GM23338 (cell line): Measurements from ENCODE around the gene CAMP. TPM values are rescaled to one million over a fixed set of nuclear protein-coding genes. Genes with fewer than 3 reads are reported as not detected.
A peak's percentile ranks its signal among the peaks of the same experiment; 100 is the strongest.

Experiments
- ATAC-seq: fragments of 200-7000 bp; cut with Tn5 transposase; 3 replicates; pipeline ENCODE4 v1.9.1; 2020
- DNase-seq: peaks from one replicate; pipeline ENCODE4 v3.0.0-alpha.2; 2015; ENCODE audit warnings: low spot score
- H2AFZ ChIP-seq: fragments of 200-600 bp; sonication (generic); 2 replicates; pipeline ENCODE4 v1.8.0; 2016; ENCODE audit warnings: antibody characterized with exemption, mild to moderate bottlenecking, moderate library complexity
- H3F3A ChIP-seq: fragments of 200-600 bp; sonication (generic); replicated peaks from 2 replicates; pipeline ENCODE4 v1.8.0; 2017; ENCODE audit warnings: antibody characterized with exemption, mixed run types, low read depth
- H3K27ac ChIP-seq: fragments of 200-600 bp; sonication (generic); 2 replicates; pipeline ENCODE4 v1.6.1; 2016; ENCODE audit warnings: low read depth
- H3K27me3 ChIP-seq: fragments of 200-600 bp; sonication (generic); 2 replicates; pipeline ENCODE4 v1.8.0; 2016; ENCODE audit warnings: mild to moderate bottlenecking, mixed run types, moderate library complexity; ENCODE audit not compliant: insufficient read depth
- H3K36me3 ChIP-seq: fragments of 200-600 bp; sonication (generic); 2 replicates; pipeline ENCODE4 v1.8.0; 2016; ENCODE audit warnings: mild to moderate bottlenecking; ENCODE audit not compliant: insufficient read depth
- H3K4me1 ChIP-seq: fragments of 200-600 bp; sonication (generic); 2 replicates; pipeline ENCODE4 v1.8.0; 2016; ENCODE audit warnings: mild to moderate bottlenecking, moderate library complexity; ENCODE audit not compliant: insufficient read depth
- H3K4me2 ChIP-seq: fragments of 200-600 bp; sonication (generic); 2 replicates; pipeline ENCODE4 v1.7.1; 2017; ENCODE audit warnings: mixed run types
- H3K4me3 ChIP-seq: fragments of 200-600 bp; sonication (generic); 2 replicates; pipeline ENCODE4 v1.6.1; 2016; ENCODE audit warnings: mixed run types
- H3K79me2 ChIP-seq: fragments of 200-600 bp; sonication (generic); replicated peaks from 2 replicates; pipeline ENCODE4 v1.8.0; 2017; ENCODE audit warnings: mild to moderate bottlenecking; ENCODE audit not compliant: insufficient read depth
- H3K9me2 ChIP-seq: fragments of 200-600 bp; sonication (generic); 2 replicates; pipeline ENCODE4 v1.8.0; 2017; ENCODE audit not compliant: insufficient read depth
- H4K20me1 ChIP-seq: fragments of 200-600 bp; sonication (generic); replicated peaks from 2 replicates; pipeline ENCODE4 v1.8.0; 2017; ENCODE audit warnings: mild to moderate bottlenecking; ENCODE audit not compliant: insufficient read depth
- H3K27ac Mint-ChIP-seq: 2 replicates; pipeline ENCODE4 v1.8.0; 2020; ENCODE audit warnings: inconsistent platforms, mild to moderate bottlenecking, moderate library complexity, mixed read lengths
- H3K27me3 Mint-ChIP-seq: 3 replicates; pipeline ENCODE4 v1.8.0; 2022; ENCODE audit warnings: low read depth, mild to moderate bottlenecking, moderate library complexity, mixed read lengths, inconsistent platforms; ENCODE audit not compliant: insufficient read depth, poor library complexity
- H3K36me3 Mint-ChIP-seq: 3 replicates; pipeline ENCODE4 v1.8.0; 2021; ENCODE audit warnings: low read depth, mild to moderate bottlenecking, inconsistent platforms, moderate library complexity, mixed read lengths
- H3K4me1 Mint-ChIP-seq: 3 replicates; pipeline ENCODE4 v1.8.0; 2020; ENCODE audit warnings: mild to moderate bottlenecking, inconsistent platforms, mixed read lengths
- H3K4me3 Mint-ChIP-seq: 3 replicates; pipeline ENCODE4 v1.8.0; 2021; ENCODE audit warnings: moderate library complexity, mild to moderate bottlenecking, inconsistent platforms, mixed read lengths
- H3K9me3 Mint-ChIP-seq: 3 replicates; pipeline ENCODE4 v1.8.0; 2020; ENCODE audit warnings: moderate library complexity, mild to moderate bottlenecking, inconsistent platforms, mixed read lengths
- EZH2 ChIP-seq: fragments of 200-600 bp; sonication (generic); IDR thresholded peaks from one replicate; pipeline ENCODE4 v1.8.0; 2017; ENCODE audit warnings: antibody characterized with exemption, mild to moderate bottlenecking, low read depth; ENCODE audit not compliant: unreplicated experiment
- EZH2phosphoT487 ChIP-seq: fragments of 200-600 bp; sonication (generic); IDR thresholded peaks from one replicate; pipeline ENCODE4 v1.8.1; 2018; ENCODE audit warnings: antibody characterized with exemption; ENCODE audit not compliant: unreplicated experiment
- JUNB ChIP-seq: IDR thresholded peaks from one replicate; pipeline ENCODE4 v1.6.1; 2016; ENCODE audit warnings: antibody characterized with exemption; ENCODE audit not compliant: unreplicated experiment
- NANOG ChIP-seq: IDR thresholded peaks from 2 replicates; pipeline ENCODE4 v1.6.1; 2016; ENCODE audit warnings: antibody characterized with exemption, borderline replicate concordance
- POLR2AphosphoS5 ChIP-seq: IDR thresholded peaks from 2 replicates; pipeline ENCODE4 v1.6.1; 2016; ENCODE audit warnings: antibody characterized with exemption, low read depth
- STAT1 ChIP-seq: IDR thresholded peaks from one replicate; pipeline ENCODE4 v1.6.1; 2016; ENCODE audit warnings: antibody characterized with exemption; ENCODE audit not compliant: unreplicated experiment
- ZNF114 ChIP-seq: fragments of 250-450 bp; sonication (Bioruptor Pico); IDR thresholded peaks from 2 replicates; pipeline ENCODE4 v1.5.0; 2020; ENCODE audit warnings: mild to moderate bottlenecking, moderate library complexity
- ZNF331 ChIP-seq: fragments of 250-450 bp; sonication (Bioruptor Pico); IDR thresholded peaks from 2 replicates; pipeline ENCODE4 v1.5.0; 2020; ENCODE audit warnings: low read depth, mild to moderate bottlenecking, moderate library complexity
- polyA plus RNA-seq: library from polyadenylated mRNA; unstranded; fragments of >200 nt; fragmentation: Nextera tagmentation; extraction: Ambion mirVana; gene quantifications from 2 replicates; pipeline ENCODE4 v1.2.1, GENCODE V29; 2016
- total RNA-seq: library from RNA; depleted of rRNA; stranded (reverse); fragments of >200 nt; shearing (Covaris generic); gene quantifications from 2 replicates; pipeline ENCODE4 v1.2.3, GENCODE V29; 2014
- TF ChIP-seq, protein P1 (sequence below): fragments of 250-450 bp; sonication (Bioruptor Pico); IDR thresholded peaks from 2 replicates; pipeline ENCODE4 v1.5.0; 2020; ENCODE audit warnings: mild to moderate bottlenecking, moderate library complexity
- TF ChIP-seq, protein P2 (sequence below): IDR thresholded peaks from 2 replicates; pipeline ENCODE4 v1.6.1; 2016; ENCODE audit warnings: antibody characterized with exemption
- TF ChIP-seq, protein P3 (sequence below), 2 experiments: fragments of 200-600 bp in 1 of 2; sonication (generic) in 1 of 2; conservative IDR thresholded peaks; 2 replicates each; pipeline versions ENCODE4 v1.5.1 to v1.6.1; 2016 to 2017; ENCODE audit warnings: antibody characterized with exemption in 2 of 2, low read depth in 2 of 2, mild to moderate bottlenecking in 2 of 2, moderate library complexity in 1 of 2

CAMP gene
- total and polyA plus RNA-seq, 2 experiments from 2014 or later, result not detected

DNA sequence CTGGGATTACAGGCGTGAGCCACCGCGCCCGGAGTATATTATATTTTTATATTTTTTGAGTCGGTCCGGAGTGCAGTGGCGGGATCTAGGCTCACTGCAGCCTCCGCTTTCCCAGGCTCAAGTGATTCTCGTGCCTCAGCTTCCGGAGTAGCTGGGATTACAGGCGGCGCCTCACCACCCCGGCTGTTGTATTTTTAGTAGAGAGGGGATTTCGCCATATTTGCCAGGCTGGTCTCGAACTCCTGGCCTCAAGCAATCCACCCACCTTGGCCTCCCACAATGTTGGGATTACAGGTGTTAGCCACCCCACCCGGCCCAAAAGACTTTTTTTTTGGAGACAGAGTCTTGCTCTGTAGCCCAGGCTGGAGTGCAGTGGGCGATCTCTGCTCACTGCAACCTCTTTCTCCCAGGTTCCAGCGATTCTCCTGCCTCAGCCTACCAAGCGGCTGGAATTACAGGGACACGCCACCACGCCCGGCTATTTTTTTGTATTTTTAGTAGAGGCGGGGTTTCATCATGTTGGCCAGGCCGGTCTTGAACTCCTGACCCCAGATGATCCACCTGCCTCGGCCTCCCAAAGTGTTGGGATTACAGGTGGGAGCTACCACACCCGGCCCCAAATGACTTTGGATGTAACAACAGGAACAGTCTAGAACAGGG lies 18.6 kb downstream of the CAMP start (continued):
- TF ChIP-seq, protein P1, sequence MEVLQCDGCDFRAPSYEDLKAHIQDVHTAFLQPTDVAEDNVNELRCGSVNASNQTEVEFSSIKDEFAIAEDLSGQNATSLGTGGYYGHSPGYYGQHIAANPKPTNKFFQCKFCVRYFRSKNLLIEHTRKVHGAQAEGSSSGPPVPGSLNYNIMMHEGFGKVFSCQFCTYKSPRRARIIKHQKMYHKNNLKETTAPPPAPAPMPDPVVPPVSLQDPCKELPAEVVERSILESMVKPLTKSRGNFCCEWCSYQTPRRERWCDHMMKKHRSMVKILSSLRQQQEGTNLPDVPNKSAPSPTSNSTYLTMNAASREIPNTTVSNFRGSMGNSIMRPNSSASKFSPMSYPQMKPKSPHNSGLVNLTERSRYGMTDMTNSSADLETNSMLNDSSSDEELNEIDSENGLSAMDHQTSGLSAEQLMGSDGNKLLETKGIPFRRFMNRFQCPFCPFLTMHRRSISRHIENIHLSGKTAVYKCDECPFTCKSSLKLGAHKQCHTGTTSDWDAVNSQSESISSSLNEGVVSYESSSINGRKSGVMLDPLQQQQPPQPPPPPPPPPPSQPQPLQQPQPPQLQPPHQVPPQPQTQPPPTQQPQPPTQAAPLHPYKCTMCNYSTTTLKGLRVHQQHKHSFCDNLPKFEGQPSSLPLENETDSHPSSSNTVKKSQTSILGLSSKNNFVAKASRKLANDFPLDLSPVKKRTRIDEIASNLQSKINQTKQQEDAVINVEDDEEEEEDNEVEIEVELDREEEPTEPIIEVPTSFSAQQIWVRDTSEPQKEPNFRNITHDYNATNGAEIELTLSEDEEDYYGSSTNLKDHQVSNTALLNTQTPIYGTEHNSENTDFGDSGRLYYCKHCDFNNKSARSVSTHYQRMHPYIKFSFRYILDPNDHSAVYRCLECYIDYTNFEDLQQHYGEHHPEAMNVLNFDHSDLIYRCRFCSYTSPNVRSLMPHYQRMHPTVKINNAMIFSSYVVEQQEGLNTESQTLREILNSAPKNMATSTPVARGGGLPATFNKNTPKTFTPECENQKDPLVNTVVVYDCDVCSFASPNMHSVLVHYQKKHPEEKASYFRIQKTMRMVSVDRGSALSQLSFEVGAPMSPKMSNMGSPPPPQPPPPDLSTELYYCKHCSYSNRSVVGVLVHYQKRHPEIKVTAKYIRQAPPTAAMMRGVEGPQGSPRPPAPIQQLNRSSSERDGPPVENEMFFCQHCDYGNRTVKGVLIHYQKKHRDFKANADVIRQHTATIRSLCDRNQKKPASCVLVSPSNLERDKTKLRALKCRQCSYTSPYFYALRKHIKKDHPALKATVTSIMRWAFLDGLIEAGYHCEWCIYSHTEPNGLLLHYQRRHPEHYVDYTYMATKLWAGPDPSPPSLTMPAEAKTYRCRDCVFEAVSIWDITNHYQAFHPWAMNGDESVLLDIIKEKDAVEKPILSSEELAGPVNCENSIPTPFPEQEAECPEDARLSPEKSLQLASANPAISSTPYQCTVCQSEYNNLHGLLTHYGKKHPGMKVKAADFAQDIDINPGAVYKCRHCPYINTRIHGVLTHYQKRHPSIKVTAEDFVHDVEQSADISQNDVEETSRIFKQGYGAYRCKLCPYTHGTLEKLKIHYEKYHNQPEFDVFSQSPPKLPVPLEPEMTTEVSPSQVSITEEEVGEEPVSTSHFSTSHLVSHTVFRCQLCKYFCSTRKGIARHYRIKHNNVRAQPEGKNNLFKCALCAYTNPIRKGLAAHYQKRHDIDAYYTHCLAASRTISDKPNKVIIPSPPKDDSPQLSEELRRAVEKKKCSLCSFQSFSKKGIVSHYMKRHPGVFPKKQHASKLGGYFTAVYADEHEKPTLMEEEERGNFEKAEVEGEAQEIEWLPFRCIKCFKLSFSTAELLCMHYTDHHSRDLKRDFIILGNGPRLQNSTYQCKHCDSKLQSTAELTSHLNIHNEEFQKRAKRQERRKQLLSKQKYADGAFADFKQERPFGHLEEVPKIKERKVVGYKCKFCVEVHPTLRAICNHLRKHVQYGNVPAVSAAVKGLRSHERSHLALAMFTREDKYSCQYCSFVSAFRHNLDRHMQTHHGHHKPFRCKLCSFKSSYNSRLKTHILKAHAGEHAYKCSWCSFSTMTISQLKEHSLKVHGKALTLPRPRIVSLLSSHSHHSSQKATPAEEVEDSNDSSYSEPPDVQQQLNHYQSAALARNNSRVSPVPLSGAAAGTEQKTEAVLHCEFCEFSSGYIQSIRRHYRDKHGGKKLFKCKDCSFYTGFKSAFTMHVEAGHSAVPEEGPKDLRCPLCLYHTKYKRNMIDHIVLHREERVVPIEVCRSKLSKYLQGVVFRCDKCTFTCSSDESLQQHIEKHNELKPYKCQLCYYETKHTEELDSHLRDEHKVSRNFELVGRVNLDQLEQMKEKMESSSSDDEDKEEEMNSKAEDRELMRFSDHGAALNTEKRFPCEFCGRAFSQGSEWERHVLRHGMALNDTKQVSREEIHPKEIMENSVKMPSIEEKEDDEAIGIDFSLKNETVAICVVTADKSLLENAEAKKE (CRISPR knock-in tag), result no peak
- TF ChIP-seq EZH2phosphoT487, result no peak
- TF ChIP-seq EZH2, result no peak
- TF ChIP-seq JUNB, result no peak
- TF ChIP-seq, protein P2, sequence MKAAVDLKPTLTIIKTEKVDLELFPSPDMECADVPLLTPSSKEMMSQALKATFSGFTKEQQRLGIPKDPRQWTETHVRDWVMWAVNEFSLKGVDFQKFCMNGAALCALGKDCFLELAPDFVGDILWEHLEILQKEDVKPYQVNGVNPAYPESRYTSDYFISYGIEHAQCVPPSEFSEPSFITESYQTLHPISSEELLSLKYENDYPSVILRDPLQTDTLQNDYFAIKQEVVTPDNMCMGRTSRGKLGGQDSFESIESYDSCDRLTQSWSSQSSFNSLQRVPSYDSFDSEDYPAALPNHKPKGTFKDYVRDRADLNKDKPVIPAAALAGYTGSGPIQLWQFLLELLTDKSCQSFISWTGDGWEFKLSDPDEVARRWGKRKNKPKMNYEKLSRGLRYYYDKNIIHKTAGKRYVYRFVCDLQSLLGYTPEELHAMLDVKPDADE, result no peak
- TF ChIP-seq NANOG, result no peak

DNA sequence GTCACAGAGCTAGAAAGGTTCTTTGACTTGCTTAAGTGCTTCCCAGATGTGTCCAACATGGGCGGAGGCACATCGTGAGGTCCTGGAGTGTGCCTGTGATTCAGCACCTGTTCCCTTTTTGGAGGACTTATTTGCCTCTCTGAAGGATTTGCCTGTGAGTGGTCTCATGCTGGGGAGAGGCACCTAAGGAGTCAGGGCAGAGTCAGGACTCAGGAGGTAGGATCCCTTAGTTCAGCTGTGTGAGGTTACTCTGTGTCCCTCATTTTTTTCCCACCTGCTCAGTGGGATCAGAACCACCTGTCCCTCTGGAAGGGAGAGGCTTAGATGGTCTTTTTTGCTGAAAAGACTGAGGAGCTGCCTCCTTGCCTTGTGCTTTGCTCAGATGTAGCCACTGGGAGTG lies 20.6 kb downstream of the CAMP start:
- Mint-ChIP-seq H3K4me1 (peaks cover 29% of the 10 kb centered on the region), H3K27me3 (peaks cover 6% of the 10 kb centered on the region), H3K36me3 (peaks cover 60% of the 10 kb centered on the region), H3K4me3 (peak overlapping the region; percentile 65), H3K9me3 (no peaks in the 10 kb centered on the region), H3K27ac (no peak overlapping the region)
- Histone ChIP-seq H3K27ac (peak overlapping the region; percentile 57; the same call in 1 of the 2 replicates), H3K36me3 (peaks cover 34% of the 10 kb centered on the region), H3K4me1 (peaks cover 37% of the 10 kb centered on the region), H3K4me2 (peak overlapping the region; percentile 73), H4K20me1 (peaks cover 64% of the 10 kb centered on the region), H2AFZ (no peak overlapping the region), H3K9me2 (no peaks in the 10 kb centered on the region), H3K4me3 (peak overlapping the region; percentile 97), H3K79me2 (peaks cover 80% of the 10 kb centered on the region), H3K27me3 (no peaks in the 10 kb centered on the region), H3F3A (peaks cover 23% of the 10 kb centered on the region)
- no peak for DNase-seq
- no peak for ATAC-seq
- TF ChIP-seq, protein P3, sequence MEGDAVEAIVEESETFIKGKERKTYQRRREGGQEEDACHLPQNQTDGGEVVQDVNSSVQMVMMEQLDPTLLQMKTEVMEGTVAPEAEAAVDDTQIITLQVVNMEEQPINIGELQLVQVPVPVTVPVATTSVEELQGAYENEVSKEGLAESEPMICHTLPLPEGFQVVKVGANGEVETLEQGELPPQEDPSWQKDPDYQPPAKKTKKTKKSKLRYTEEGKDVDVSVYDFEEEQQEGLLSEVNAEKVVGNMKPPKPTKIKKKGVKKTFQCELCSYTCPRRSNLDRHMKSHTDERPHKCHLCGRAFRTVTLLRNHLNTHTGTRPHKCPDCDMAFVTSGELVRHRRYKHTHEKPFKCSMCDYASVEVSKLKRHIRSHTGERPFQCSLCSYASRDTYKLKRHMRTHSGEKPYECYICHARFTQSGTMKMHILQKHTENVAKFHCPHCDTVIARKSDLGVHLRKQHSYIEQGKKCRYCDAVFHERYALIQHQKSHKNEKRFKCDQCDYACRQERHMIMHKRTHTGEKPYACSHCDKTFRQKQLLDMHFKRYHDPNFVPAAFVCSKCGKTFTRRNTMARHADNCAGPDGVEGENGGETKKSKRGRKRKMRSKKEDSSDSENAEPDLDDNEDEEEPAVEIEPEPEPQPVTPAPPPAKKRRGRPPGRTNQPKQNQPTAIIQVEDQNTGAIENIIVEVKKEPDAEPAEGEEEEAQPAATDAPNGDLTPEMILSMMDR (conservative IDR thresholded peaks at IDR 0.05; ENCODE audit: low read depth in 2 of 2), result no peak
- no peak for TF ChIP-seq JUNB
- TF ChIP-seq EZH2phosphoT487, result no peak
- no peak for TF ChIP-seq ZNF114 (CRISPR knock-in tag)
- TF ChIP-seq NANOG, result no peak
- TF ChIP-seq ZNF331, result no peak
- TF ChIP-seq, protein P2, result no peak
- no peak for TF ChIP-seq POLR2AphosphoS5
- no peak for TF ChIP-seq STAT1
